Measurements from ENCODE around the gene SPATA17. TPM values are rescaled to one million over a fixed set of nuclear protein-coding genes. Genes with fewer than 3 reads are reported as not detected.

The SPATA17 gene
- total RNA-seq, 2 experiments from 2014 or later: not detected

DNA sequence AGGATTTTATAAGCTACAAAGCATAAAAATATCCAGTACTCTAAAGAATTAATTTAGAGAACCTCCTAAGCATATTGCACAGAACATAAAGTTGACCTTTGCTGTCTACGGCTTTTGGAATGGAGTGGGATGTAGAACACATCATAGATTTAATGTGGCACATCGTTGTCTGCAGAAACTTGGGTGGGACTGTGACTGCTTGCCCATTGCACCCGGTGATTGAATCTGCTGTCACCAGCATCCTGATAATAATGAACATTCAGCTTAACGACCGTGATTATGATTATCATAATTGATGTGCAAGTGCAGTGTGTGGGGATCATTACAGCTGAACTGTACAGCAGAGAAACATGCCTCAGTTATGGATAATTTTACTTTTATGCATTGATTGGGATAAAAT is 181.9 kb downstream of the SPATA17 start:
- CTCF ChIA-PET: no interaction called here
- H3K9me3 Mint-ChIP-seq: peaks cover 11% of the 10 kb centered on the region
- H3K27me3 Mint-ChIP-seq: no peaks in the 10 kb centered on the region
- no peak for DNase-seq
- no peak overlapping the region for H3K4me3 Mint-ChIP-seq
- H3K4me1 Mint-ChIP-seq: no peaks in the 10 kb centered on the region
- H3K27ac Mint-ChIP-seq: no peak overlapping the region
- no peaks in the 10 kb centered on the region for H3K36me3 Mint-ChIP-seq (ENCODE audit: low read depth)
- POLR2A ChIA-PET: no interaction called here

DNA sequence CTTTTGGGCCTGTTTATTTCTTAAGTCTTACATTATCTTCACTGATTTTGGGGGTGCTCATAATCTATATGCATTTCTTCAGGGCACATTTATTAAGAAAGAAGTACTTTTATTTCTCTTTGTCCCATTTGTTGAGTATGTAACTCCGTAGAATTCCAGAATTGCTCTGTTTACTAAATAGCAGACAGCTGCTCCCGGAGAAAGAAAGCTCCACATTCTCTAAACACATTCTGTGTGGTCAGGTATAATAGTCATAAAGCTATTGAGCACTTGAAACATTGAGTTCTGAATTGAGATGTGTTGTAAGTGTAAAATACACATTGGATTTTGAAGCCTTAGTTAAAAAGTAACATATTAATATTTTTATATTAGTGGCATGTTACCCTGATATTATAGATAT is 206.5 kb downstream of the SPATA17 start:
- POLR2A ChIA-PET: no interaction called here
- CTCF ChIA-PET: no interaction called here
- Mint-ChIP-seq H3K36me3 (ENCODE audit: low read depth) (no peaks in the 10 kb centered on the region), H3K4me1 (no peaks in the 10 kb centered on the region), H3K9me3 (peaks cover 2% of the 10 kb centered on the region), H3K27ac (no peak overlapping the region), H3K27me3 (no peaks in the 10 kb centered on the region), H3K4me3 (no peak overlapping the region)
- DNase-seq: no peak

DNA sequence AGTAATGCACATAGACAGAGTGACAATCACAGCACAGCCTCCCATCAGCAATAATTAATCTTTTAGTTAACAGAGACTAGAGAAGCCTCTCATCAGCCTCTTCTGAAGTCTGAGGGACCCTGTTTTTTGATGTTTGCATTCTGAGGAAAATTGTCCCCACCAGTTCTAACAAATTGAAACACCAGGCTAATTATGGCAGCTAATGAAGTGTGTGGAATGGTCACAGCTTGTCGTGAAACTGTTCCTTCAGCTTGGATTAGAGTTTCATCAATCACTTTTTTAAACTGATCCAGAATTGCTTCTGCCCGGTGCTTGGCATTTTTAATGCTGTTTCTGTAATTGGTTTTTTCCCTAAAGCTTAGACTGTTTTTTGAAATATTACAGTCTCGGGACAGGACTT is 208.0 kb downstream of the SPATA17 start:
- Mint-ChIP-seq H3K27ac (no peak overlapping the region), H3K4me3 (no peak overlapping the region), H3K27me3 (no peaks in the 10 kb centered on the region), H3K9me3 (no peaks in the 10 kb centered on the region), H3K36me3 (ENCODE audit: low read depth) (no peaks in the 10 kb centered on the region), H3K4me1 (no peaks in the 10 kb centered on the region)
- DNase-seq: no peak
- ChIA-PET POLR2A (no interaction called here), CTCF (no interaction called here)

DNA sequence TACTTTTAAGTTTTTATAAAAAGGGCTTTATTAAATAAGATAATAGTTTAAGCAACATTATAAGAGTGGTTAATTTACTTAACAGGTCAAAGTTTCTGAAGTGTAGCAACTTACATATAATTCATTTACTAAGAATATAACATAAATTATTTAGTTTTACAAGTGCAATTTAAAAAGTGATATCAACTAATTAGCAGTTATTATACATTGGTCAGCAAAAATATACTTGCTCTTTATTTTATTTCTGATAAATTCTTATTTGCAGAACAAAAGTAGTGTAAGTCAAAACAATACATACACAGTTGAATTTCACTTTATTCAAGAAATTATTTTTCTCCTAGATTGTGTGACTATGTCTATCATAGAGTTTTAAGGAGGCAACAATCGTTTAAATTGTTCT is 215.6 kb downstream of the SPATA17 start:
- Mint-ChIP-seq H3K9me3 (no peaks in the 10 kb centered on the region), H3K36me3 (ENCODE audit: low read depth) (no peaks in the 10 kb centered on the region), H3K4me3 (no peak overlapping the region), H3K27me3 (no peaks in the 10 kb centered on the region), H3K4me1 (no peaks in the 10 kb centered on the region), H3K27ac (no peak overlapping the region)
- ChIA-PET POLR2A (no interaction called here), CTCF (no interaction called here)
- no peak for DNase-seq

DNA sequence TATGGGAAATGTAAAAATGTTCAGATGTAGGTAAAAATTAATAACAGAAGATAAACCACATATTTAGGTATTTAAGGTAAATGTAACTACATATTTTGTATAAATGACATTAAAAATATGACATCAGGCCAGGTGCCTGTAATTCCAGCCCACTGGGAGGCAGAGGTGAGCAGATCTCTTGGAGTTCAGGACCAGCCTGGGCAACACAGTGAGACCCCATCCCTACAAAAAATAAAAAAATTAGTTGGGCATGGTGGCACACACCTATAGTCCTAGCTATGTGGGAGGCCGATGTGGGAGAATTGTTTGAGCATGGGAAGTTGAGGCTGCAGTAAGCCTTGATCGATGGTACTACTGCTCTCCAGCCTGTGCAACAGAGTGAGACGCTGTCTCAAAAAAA is 216.5 kb downstream of the SPATA17 start:
- Mint-ChIP-seq H3K4me3 (no peak overlapping the region), H3K4me1 (no peaks in the 10 kb centered on the region), H3K27ac (no peak overlapping the region), H3K9me3 (no peaks in the 10 kb centered on the region), H3K27me3 (no peaks in the 10 kb centered on the region), H3K36me3 (ENCODE audit: low read depth) (no peaks in the 10 kb centered on the region)
- ChIA-PET POLR2A (no interaction called here), CTCF (no interaction called here)
- DNase-seq: no peak

DNA sequence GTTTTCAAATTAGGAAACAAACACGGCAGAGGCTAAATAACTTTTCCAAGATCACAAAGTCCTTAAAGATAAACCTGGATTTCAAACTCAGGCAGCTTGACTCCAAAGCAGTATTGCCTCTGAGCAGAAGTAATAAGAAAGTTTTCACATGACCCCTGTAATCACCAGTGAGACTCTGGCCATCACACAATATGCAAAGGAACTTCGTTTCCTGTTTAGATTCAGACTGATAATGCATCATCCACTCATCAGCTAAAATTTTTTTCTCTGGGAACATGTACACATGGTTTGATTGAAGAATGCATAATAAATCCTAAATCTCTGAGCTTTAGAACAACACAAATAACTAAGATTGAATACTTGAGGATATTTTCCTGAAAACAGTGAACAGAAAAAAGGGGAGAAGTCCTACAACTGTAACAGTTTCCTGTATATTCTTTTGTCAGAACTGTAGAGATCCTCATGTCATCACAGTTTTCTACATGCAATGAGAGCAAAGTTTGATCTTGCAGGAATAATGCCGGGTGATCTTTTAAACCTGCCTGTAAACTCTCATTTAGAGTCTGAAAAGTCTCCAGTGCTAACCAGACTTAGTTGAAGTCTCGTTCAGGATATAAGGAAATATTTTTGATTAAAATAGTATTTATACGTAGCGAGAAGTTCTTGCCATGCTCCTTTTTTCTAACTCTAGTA is 225.3 kb downstream of the SPATA17 start:
- ChIA-PET POLR2A (no interaction called here), CTCF (no interaction called here)
- no peak for DNase-seq
- Mint-ChIP-seq H3K36me3 (ENCODE audit: low read depth) (no peaks in the 10 kb centered on the region), H3K4me1 (no peaks in the 10 kb centered on the region), H3K9me3 (no peaks in the 10 kb centered on the region), H3K27ac (no peak overlapping the region), H3K27me3 (no peaks in the 10 kb centered on the region), H3K4me3 (no peak overlapping the region)

DNA sequence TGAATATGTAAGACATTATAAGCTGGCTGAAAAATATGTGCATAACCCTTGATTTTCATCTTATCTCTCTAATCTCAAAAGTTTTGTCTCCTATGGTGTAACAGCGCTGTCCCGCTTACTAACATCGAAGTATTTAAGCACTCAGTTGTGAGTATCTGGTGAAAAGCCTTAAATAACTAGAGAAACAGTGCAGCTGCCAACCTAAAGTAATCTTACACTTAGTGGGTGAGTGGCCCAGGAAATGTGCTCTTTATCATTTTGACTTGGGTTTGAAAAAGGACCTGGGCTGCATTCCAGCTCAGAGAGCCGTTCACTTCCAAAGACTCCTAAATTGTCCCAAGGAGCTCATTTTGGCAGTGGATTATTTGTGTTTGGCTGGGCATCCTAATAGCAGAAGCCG is 225.9 kb downstream of the SPATA17 start:
- H3K27me3 Mint-ChIP-seq: no peaks in the 10 kb centered on the region
- H3K4me3 Mint-ChIP-seq: no peak overlapping the region
- H3K9me3 Mint-ChIP-seq: no peaks in the 10 kb centered on the region
- no peak for DNase-seq
- no peak overlapping the region for H3K27ac Mint-ChIP-seq
- ChIA-PET POLR2A (no interaction called here), CTCF (no interaction called here)
- H3K4me1 Mint-ChIP-seq: no peaks in the 10 kb centered on the region
- no peaks in the 10 kb centered on the region for H3K36me3 Mint-ChIP-seq (ENCODE audit: low read depth)

DNA sequence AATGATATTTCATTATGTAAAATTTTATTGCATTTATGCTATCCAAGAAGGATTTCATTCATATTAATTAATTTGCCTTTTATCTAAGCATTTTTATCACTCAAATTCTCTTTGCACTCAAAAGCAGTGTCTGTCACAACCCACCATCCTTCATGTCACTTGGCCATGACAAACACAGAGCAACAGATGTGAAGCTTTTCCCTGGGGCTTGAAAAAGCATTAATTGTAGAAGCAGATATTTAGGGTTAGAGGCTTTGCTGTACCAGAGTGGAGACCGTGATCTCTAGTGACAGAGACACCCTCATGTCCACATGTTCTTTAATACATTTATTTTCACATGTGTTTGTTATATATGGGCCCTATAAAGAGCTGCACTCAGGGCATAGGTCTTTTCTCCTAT is 230.5 kb downstream of the SPATA17 start:
- Mint-ChIP-seq H3K27ac (no peak overlapping the region), H3K4me1 (no peaks in the 10 kb centered on the region), H3K27me3 (no peaks in the 10 kb centered on the region), H3K4me3 (no peak overlapping the region), H3K9me3 (no peaks in the 10 kb centered on the region), H3K36me3 (ENCODE audit: low read depth) (no peaks in the 10 kb centered on the region)
- ChIA-PET POLR2A (no interaction called here), CTCF (no interaction called here)
- DNase-seq: no peak

DNA sequence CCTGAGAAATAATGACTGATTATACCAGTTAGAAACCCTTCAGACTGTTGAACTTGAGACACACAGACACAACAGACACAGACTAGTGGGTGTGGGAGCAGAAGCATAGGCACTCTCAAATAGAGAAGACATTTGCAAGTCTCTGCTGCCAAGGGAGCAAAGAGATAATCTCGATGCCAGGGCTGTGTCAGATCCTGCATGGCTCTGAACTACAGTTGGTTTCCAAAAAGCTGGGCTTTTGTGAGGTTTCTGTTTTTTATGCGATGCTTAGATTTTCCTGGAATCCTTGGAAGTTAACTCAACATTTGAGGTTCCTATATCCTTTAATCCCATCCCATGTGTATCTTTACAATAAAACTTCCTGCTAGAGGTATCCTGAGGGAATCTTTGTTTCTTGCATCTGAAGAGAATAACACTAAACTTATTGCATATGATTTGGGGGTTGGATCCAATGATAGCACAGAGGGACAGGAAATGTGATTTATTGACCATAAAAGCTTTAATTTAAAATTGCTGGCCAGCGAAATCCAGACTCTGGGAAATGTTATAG is 236.4 kb downstream of the SPATA17 start:
- H3K9me3 Mint-ChIP-seq: no peaks in the 10 kb centered on the region
- ChIA-PET POLR2A (no interaction called here), CTCF (no interaction called here)
- no peaks in the 10 kb centered on the region for H3K27me3 Mint-ChIP-seq
- H3K4me3 Mint-ChIP-seq: no peak overlapping the region
- DNase-seq: no peak
- no peaks in the 10 kb centered on the region for H3K36me3 Mint-ChIP-seq (ENCODE audit: low read depth)
- H3K27ac Mint-ChIP-seq: no peak overlapping the region
- H3K4me1 Mint-ChIP-seq: no peaks in the 10 kb centered on the region

DNA sequence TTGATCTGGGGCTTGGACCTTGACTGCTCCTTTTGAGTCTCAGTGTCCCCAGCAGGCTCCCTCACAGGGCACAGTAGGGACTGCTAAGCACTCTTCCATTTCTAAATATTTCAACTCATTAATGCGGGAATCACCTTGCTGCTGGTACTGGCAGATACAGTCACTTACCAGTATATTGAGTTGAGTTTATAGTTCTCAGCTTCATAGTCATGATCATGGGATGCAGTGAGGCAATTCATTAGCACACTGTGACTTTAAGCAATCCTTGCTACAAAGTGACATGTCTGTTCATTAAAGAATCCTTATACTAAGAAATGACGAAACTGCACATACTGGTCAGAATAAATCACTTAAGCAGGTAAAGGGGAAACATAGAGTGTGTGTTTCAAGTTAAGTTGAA is 240.8 kb downstream of the SPATA17 start:
- Mint-ChIP-seq H3K9me3 (no peaks in the 10 kb centered on the region), H3K27me3 (no peaks in the 10 kb centered on the region), H3K36me3 (ENCODE audit: low read depth) (no peaks in the 10 kb centered on the region), H3K27ac (no peak overlapping the region), H3K4me3 (no peak overlapping the region), H3K4me1 (no peaks in the 10 kb centered on the region)
- CTCF ChIA-PET: no interaction called here
- no peak for DNase-seq
- POLR2A ChIA-PET: no interaction called here

DNA sequence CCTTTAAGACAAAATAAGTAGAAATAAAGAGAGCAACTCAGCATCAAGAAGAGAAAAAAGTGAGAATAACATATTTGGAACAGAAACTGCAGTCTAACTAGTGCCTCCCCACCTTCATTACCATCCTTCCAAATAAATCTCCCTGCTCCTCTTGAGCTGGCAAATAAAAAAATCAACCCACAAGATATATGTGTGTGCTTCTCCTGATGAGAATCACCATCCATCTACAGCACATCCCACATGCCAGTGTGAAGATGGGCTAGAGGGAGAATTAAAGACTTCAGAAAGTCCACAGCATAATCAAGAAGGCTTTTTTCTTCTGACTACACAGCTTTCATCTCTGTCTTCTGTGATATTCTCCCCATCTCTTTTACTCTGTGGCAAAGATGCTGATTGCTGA is 244.1 kb downstream of the SPATA17 start:
- CTCF ChIA-PET: no interaction called here
- no peaks in the 10 kb centered on the region for H3K4me1 Mint-ChIP-seq
- no peak overlapping the region for H3K27ac Mint-ChIP-seq
- H3K27me3 Mint-ChIP-seq: no peaks in the 10 kb centered on the region
- POLR2A ChIA-PET: no interaction called here
- DNase-seq: no peak
- H3K9me3 Mint-ChIP-seq: no peaks in the 10 kb centered on the region
- no peak overlapping the region for H3K4me3 Mint-ChIP-seq
- no peaks in the 10 kb centered on the region for H3K36me3 Mint-ChIP-seq (ENCODE audit: low read depth)

DNA sequence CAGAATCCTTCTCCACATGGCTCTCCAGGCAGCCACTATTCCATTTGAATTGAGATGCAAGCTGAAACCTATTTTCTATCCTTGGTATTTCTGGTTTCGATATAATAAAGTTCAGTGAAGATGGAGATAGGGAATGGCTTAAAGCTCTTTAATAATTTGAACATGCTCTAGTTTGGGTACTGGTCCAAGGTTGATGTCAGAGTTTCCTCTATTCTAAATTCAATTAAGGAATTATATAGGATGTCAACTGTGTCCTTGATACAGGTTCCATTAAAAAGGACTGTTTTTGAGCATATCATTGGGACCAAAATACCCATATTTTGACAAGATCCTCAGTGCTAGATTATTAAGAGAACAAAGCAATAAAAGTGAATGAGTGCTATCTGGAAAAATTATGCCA is 245.3 kb downstream of the SPATA17 start:
- H3K27me3 Mint-ChIP-seq: no peaks in the 10 kb centered on the region
- CTCF ChIA-PET: interaction anchor here (0.6 kb wide), 1 partner anchor 506 kb away, joined by 3 read pairs; no protein-coding TSS in a partner anchor
- H3K4me3 Mint-ChIP-seq: no peak overlapping the region
- H3K36me3 Mint-ChIP-seq (ENCODE audit: low read depth): no peaks in the 10 kb centered on the region
- POLR2A ChIA-PET: no interaction called here
- H3K4me1 Mint-ChIP-seq: no peaks in the 10 kb centered on the region
- H3K9me3 Mint-ChIP-seq: no peaks in the 10 kb centered on the region
- DNase-seq: no peak
- H3K27ac Mint-ChIP-seq: no peak overlapping the region

DNA sequence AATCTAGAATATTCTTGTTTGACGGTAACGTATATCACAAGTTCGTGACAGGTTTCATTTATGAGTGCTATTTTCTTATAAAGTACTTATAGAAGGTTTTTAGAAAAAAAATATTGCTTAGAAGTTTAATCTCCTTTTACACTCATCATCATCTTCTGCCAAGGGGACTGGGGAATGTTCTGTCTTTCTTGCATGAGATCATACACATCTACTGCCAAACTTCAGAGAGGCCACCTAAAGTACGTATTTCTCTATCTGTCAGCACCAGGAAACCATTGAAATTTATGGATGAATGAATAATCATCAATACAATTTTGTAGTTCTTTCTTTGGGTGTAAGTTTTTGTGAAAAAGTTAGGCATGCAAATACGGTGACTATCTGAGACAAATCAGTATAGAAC is 245.8 kb downstream of the SPATA17 start:
- Mint-ChIP-seq H3K36me3 (ENCODE audit: low read depth) (no peaks in the 10 kb centered on the region), H3K27ac (no peak overlapping the region), H3K4me3 (no peak overlapping the region), H3K27me3 (no peaks in the 10 kb centered on the region), H3K4me1 (no peaks in the 10 kb centered on the region), H3K9me3 (no peaks in the 10 kb centered on the region)
- DNase-seq: no peak
- POLR2A ChIA-PET: no interaction called here
- CTCF ChIA-PET: no interaction called here

DNA sequence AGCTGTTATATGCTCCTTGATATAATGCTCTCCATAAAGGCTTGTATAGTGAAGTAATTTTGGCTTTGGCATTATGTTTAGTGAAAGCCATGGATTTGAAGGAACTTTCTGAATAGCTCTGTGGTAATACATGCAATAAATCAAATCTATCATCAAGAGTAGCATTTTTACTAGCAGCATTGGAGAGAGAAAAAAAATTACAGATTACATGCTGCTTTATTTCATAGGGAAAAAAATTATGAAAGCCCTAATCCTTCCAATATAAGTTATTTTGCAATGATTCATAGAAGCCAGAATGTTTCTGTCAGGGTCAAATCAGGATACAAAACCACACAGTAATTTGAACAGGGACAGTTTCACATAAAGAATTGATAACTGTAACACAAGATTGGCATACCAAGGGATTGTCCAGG is 250.0 kb downstream of the SPATA17 start:
- H3K9me3 Mint-ChIP-seq: no peaks in the 10 kb centered on the region
- H3K27ac Mint-ChIP-seq: no peak overlapping the region
- CTCF ChIA-PET: no interaction called here
- POLR2A ChIA-PET: no interaction called here
- no peaks in the 10 kb centered on the region for H3K4me1 Mint-ChIP-seq
- no peak for DNase-seq
- no peaks in the 10 kb centered on the region for H3K36me3 Mint-ChIP-seq (ENCODE audit: low read depth)
- no peak overlapping the region for H3K4me3 Mint-ChIP-seq
- no peaks in the 10 kb centered on the region for H3K27me3 Mint-ChIP-seq

Measured in activated CD4-positive, alpha-beta T cell treated with anti-CD3 and anti-CD28 coated beads, Interleukin-2, amount 10 ng/mL, durations not matched to agents 7 days and 5 days (primary cell).